Endothelial cell of umbilical vein (primary cell): ENCODE results near the gene TP53TG5. TPM values are rescaled to one million over a fixed set of nuclear protein-coding genes. Genes with fewer than 3 reads are reported as not detected.

Experiments used
- BruUV-seq: library from RNA; stranded (reverse); fragments of 400-500 nt; replicated peaks from 2 replicates; lab custom pipeline; 2021; lab: Mats Ljungman, UMichigan
- CTCF ChIA-PET: fragments of 300-600, 350-600 bp; sonication (Branson Sonifier 250); formaldehyde crosslinking; loops from one replicate; lab custom pipeline; 2021; ENCODE audit warnings: antibody characterized with exemption, inconsistent platforms; lab: Charles Lee
- POLR2A ChIA-PET: fragments of 300-600, 350-600 bp; sonication (Branson Sonifier 250); formaldehyde crosslinking; loops from one replicate; lab custom pipeline; 2021; ENCODE audit warnings: antibody characterized with exemption, inconsistent platforms; lab: Charles Lee
- DNase-seq: peaks from one replicate; pipeline ENCODE4 v3.0.0-alpha.2; 2011; ENCODE audit warnings: low read depth, low spot score
- FAIRE-seq: peaks from 2 replicates; lab custom pipeline; 2011; peaks lifted over from hg19 to GRCh38; lab: Jason Lieb, UNC
- H2AFZ ChIP-seq: 2 replicates; pipeline ENCODE4 v1.6.0; 2012; ENCODE audit warnings: low read depth, low read length, control low read depth, inconsistent platforms
- H3K27ac ChIP-seq: 2 replicates; pipeline ENCODE4 v1.5.1; 2011; ENCODE audit warnings: low read depth, mild to moderate bottlenecking, control low read depth, low read length, moderate library complexity; ENCODE audit not compliant: insufficient read depth
- H3K27me3 ChIP-seq, 2 experiments: 2 replicates each; pipeline versions ENCODE4 v1.6.0 to v1.6.1; 2011; ENCODE audit warnings: low read length in 2 of 2, mixed read lengths in 1 of 2; ENCODE audit not compliant: control insufficient read depth in 2 of 2, insufficient read depth in 2 of 2
- H3K36me3 ChIP-seq, 2 experiments: 2 replicates in 1 of 2; 3 replicates in 1 of 2; pipeline ENCODE4 v1.5.1; 2011; ENCODE audit warnings: low read length in 2 of 2, mild to moderate bottlenecking in 1 of 2, moderate library complexity in 1 of 2; ENCODE audit not compliant: control insufficient read depth in 2 of 2, insufficient read depth in 2 of 2; ENCODE audit errors: extremely low read depth in 1 of 2
- H3K4me1 ChIP-seq: 3 replicates; pipeline ENCODE4 v1.5.1; 2011; ENCODE audit warnings: mild to moderate bottlenecking, low read length; ENCODE audit not compliant: control insufficient read depth, insufficient read depth; ENCODE audit errors: extremely low read depth
- H3K4me2 ChIP-seq: 2 replicates; pipeline ENCODE4 v1.6.1; 2011; ENCODE audit warnings: low read length, control low read depth, mixed read lengths; ENCODE audit not compliant: insufficient read depth
- H3K4me3 ChIP-seq, 3 experiments: fragments of 200-600 bp in 1 of 3; sonication (generic), shearing (Covaris generic) in 1 of 3; replicated peaks in 1 of 3; 2 replicates each; pipeline ENCODE4 v1.5.1; 2011 to 2016; ENCODE audit warnings: control low read depth in 3 of 3, low read length in 3 of 3, mild to moderate bottlenecking in 2 of 3, inconsistent platforms in 1 of 3, low read depth in 1 of 3, moderate library complexity in 1 of 3; ENCODE audit not compliant: insufficient read depth in 1 of 3
- H3K79me2 ChIP-seq: 2 replicates; pipeline ENCODE4 v1.6.0; 2012; ENCODE audit warnings: low read length, inconsistent platforms; ENCODE audit not compliant: control insufficient read depth, insufficient read depth
- H3K9ac ChIP-seq: replicated peaks from 2 replicates; pipeline ENCODE3; 2011; ENCODE audit warnings: low read length, control low read depth; ENCODE audit not compliant: insufficient read depth; ENCODE audit errors: extremely low read depth
- H3K9me1 ChIP-seq: replicated peaks from 3 replicates; pipeline ENCODE4 v1.6.0; 2011; ENCODE audit warnings: mild to moderate bottlenecking, low read length; ENCODE audit not compliant: control insufficient read depth, insufficient read depth; ENCODE audit errors: extremely low read depth
- H3K9me3 ChIP-seq: replicated peaks from 2 replicates; pipeline ENCODE4 v1.5.1; 2012; ENCODE audit warnings: low read length, inconsistent platforms; ENCODE audit not compliant: control insufficient read depth, insufficient read depth
- H4K20me1 ChIP-seq: replicated peaks from 2 replicates; pipeline ENCODE3; 2011; ENCODE audit warnings: mild to moderate bottlenecking, low read length; ENCODE audit not compliant: control insufficient read depth, insufficient read depth; ENCODE audit errors: extremely low read depth
- CTCF ChIP-seq, 2 donors: IDR thresholded peaks; 1 replicate in 1 of 2; 2 replicates in 1 of 2; pipeline ENCODE4 v1.5.1; 2011; ENCODE audit warnings: low read length in 2 of 2, mild to moderate bottlenecking in 2 of 2, moderate library complexity in 2 of 2, control low read depth in 1 of 2, inconsistent platforms in 1 of 2, low read depth in 1 of 2; ENCODE audit not compliant: insufficient read depth in 1 of 2; ENCODE audit errors: extremely low read depth in 1 of 2
- EZH2 ChIP-seq: IDR thresholded peaks from 2 replicates; pipeline ENCODE4 v1.6.1; 2012; ENCODE audit warnings: borderline replicate concordance, low read depth, mild to moderate bottlenecking, moderate library complexity, low read length, inconsistent platforms; ENCODE audit not compliant: severe bottlenecking
- FOS ChIP-seq: IDR thresholded peaks from 2 replicates; pipeline ENCODE4 v1.6.1; 2011; ENCODE audit warnings: mild to moderate bottlenecking, low read length, moderate library complexity, borderline replicate concordance; ENCODE audit not compliant: insufficient read depth
- GATA2 ChIP-seq: IDR thresholded peaks from 2 replicates; pipeline ENCODE4 v1.7.0; 2011; ENCODE audit warnings: low read depth, mild to moderate bottlenecking, moderate library complexity, mixed read lengths, low read length; ENCODE audit not compliant: insufficient read length, insufficient read depth
- JUN ChIP-seq: IDR thresholded peaks from 2 replicates; pipeline ENCODE4 v1.6.1; 2011; ENCODE audit warnings: borderline replicate concordance, low read depth; ENCODE audit not compliant: insufficient read length, insufficient read depth
- MAX ChIP-seq: IDR thresholded peaks from 2 replicates; pipeline ENCODE4 v1.6.1; 2011; ENCODE audit not compliant: insufficient read depth, insufficient read length
- MYC ChIP-seq: IDR thresholded peaks from one replicate; pipeline ENCODE4 v1.6.1; 2011; ENCODE audit warnings: mild to moderate bottlenecking, low read depth, low read length
- POLR2A ChIP-seq: IDR thresholded peaks from 2 replicates; pipeline ENCODE4 v1.6.1; 2012; ENCODE audit warnings: low read depth, mild to moderate bottlenecking, control low read depth, low read length
- POLR2AphosphoS5 ChIP-seq: IDR thresholded peaks from 2 replicates; pipeline ENCODE4 v1.6.1; 2012; ENCODE audit warnings: low read depth, mild to moderate bottlenecking, control low read depth, low read length, moderate library complexity; ENCODE audit not compliant: insufficient read depth
- dilution Hi-C: fragments of 300-500 bp; cut with MboI; formaldehyde crosslinking; loops from one replicate; pipeline ENCODE4 v1.15.0; 2019; ENCODE audit warnings: low sequenced_read_pairs; ENCODE audit not compliant: extremely low pct_ligation_motif_present
- intact Hi-C: fragments of 100-400 bp; cut with micrococcal nuclease; formaldehyde crosslinking; loops from one replicate; pipeline ENCODE4 v1.10.0; 2022
- polyA plus RNA-seq, 4 experiments: library from polyadenylated mRNA; depleted of rRNA in 3 of 4; stranded (reverse) in 3 of 4; unstranded in 1 of 4; fragments of >200 nt; gene quantifications; 2 replicates each; pipeline versions ENCODE4 v1.2.1 to v1.2.3, GENCODE V29; 2011 to 2012; ENCODE audit warnings: missing spikeins in 1 of 4
- total RNA-seq: library from RNA; stranded (reverse); gene quantifications from 2 replicates; pipeline ENCODE4 v1.2.3, GENCODE V29; 2021

The TP53TG5 gene
- total and polyA plus RNA-seq, 2 donors (not counting 3 experiments of a cell fraction or from before 2014, with no cell fraction given): not detected

- Histone ChIP-seq H3K27me3 (no peaks in the 10 kb centered on the region), H3K4me2 (no peak overlapping the region), H2AFZ (no peak overlapping the region), H3K4me1 (peaks cover 7% of the 10 kb centered on the region), H3K36me3 (peaks cover 7 to 34% of the 10 kb centered on the region in 2 experiments), H3K4me3 (no peak overlapping the region), H3K27ac (no peak overlapping the region), H3K9me1 (no peaks in the 10 kb centered on the region), H4K20me1 (no peaks in the 10 kb centered on the region), H3K9me3 (no peaks in the 10 kb centered on the region), H3K79me2 (peaks cover 2% of the 10 kb centered on the region), H3K9ac (no peak overlapping the region)
- CTCF ChIA-PET: interaction anchor here (1.2 kb wide), 1 partner anchor 13 kb away, joined by 6 read pairs; no protein-coding TSS in a partner anchor
- dilution Hi-C loops: no loop called here
- FAIRE-seq: no peak
- POLR2A ChIA-PET: no interaction called here
- intact Hi-C loops: no loop called here
- BruUV-seq: no TSS peak
- DNase-seq: no peak
- TF ChIP-seq JUN (no peak), GATA2 (no peak), POLR2AphosphoS5 (no peak), EZH2 (no peak), FOS (no peak), POLR2A (no peak), MAX (no peak), CTCF (IDR thresholded peaks at IDR 0.05; ENCODE audit: extremely low read depth in 1 of 2, insufficient read depth in 1 of 2, low read depth in 1 of 2, low read length in 2 of 2) (no peak), MYC (no peak)
Measured at GRCh38 chr20:45423700-45424099, 45.6 kb upstream of the TP53TG5 start.
